Measurements from ENCODE around the gene TREML2.
A peak's percentile ranks its signal among the peaks of the same experiment; 100 is the strongest.
"Not testable (repeated sequence)": the region's sequence is repeated elsewhere in the genome, so short reads cannot be mapped to it uniquely, and the experiment has no call there.

The TREML2 gene

GRCh38 chr6:41200901-41201763 is at the start of gene TREML2:
TREML2 (minus strand) TSS chr6:41201149; CDS start chr6:41201008, 141 bp downstream.
- DNase-seq (ENCODE audit: extremely low read depth in 1 of 2, low read depth in 1 of 2) = peak in 1 of 2 donors; percentile 42

GRCh38 chr6:41247882-41248705 is 47.1 kb upstream of the TREML2 start:
- no peak for DNase-seq (ENCODE audit: extremely low read depth in 1 of 2, low read depth in 1 of 2)

DNA sequence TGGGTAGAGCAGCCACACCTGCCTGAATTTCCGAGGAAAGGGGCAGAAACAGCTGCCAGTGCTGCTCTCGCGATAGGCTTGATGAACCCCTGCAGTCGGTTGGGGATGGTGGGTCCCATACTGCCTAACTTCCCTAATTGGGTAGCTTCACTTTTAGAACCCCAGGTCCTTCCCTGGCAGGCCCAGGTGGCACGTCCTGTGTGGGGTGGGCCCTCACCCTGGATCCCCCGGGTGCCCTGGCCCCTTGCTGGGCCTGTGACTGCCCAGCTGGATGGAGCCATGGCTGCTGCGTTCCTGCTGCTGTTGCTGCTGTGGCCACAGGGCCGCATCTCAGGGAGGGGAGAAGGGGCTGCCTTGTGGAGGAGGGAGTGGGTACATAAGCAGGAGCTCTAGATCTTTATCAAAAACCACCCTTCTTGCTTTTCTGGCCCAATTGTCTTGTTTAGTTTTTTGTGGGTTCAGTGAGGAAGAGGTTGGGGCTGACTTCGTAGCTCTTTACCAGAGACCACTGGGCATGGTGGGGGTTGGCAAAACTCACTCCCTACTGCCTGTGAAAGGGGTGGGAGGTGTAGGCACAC is 46.4 kb upstream of the TREML2 start:
- no peak for DNase-seq (ENCODE audit: extremely low read depth in 1 of 2, low read depth in 1 of 2)

- not testable (repeated sequence) for DNase-seq (ENCODE audit: extremely low read depth in 1 of 2, low read depth in 1 of 2)
Observed at GRCh38 chr6:41246529-41246928, 45.6 kb upstream of the TREML2 start.

DNA sequence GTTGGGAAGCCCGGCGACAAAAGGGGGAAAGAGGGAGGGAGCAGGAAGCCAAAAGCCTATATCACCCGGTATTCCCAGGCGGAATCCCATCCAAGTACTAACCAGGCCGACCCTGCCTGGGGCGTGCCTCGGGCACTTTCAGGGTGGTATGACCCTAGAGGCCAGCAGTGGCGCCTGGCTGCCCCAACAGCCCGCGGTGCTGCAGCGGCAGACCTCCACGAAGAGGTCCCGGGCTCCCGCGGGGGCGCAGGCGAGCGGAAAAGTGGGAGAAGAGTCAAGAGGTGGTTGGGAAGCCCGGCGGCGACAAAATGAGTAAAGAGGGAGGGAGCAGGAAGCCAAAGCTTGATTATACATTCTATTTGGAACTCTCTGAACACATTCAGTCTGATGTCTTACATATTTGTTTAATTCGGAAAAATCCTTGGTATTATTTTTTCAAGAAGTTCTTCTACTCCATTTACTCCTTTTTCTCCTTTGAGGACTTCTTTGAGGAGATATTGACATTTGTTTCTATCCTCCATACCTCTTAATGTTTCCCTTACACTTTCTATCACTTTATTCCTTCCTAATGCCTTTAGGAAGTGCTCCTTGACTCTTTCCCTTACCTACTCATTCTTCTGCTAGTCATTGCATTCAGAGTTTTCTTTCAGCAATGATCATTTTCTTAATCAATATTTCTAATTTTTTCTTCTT is 38.7 kb upstream of the TREML2 start:
- DNase-seq (ENCODE audit: extremely low read depth in 1 of 2, low read depth in 1 of 2) = no peak

- no peak for DNase-seq (ENCODE audit: extremely low read depth in 1 of 2, low read depth in 1 of 2)
Observed at GRCh38 chr6:41237128-41237527, 36.2 kb upstream of the TREML2 start.

DNA sequence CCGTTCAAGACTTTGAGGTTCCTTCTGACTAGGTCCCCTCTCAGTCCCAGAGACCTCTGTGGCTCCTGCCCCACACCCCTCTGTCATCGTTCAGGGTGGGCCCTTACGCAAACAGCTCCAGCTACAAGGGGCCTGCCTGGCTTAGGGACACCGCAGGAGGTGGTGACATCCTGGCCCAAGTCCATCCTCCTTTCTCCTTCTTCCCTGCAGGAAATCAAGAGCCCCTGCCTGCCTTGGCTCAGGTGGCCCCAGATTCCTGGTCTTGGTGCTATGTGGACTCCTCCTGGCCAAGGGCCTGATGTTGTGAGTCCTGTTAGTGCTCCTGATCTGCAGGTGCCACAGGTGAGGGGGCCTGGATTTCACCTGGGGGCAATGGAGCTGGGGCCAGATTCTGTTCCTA is 35.3 kb upstream of the TREML2 start:
- no peak for DNase-seq (ENCODE audit: extremely low read depth in 1 of 2, low read depth in 1 of 2)

GRCh38 chr6:41232667-41233066 is 31.7 kb upstream of the TREML2 start:
- DNase-seq (ENCODE audit: extremely low read depth in 1 of 2, low read depth in 1 of 2) = no peak

DNA sequence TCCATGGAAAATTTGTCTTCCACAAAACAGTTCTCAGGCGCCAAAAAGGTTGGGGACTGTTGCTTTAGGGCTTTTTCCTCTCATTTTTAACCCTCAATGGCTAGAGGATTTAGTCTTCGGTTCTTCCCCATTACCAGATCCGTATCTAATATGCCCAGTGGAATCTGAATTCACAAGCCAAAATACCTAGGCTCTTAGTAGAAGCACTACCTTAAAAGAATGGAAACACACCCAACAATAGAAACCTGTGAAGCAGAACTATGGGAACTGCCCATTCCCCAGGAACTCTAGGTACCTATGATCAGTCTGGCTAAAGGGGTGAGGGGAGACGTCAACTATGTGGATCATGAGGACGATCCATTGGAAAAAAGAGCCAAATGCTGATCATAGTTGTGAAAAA is 30.3 kb upstream of the TREML2 start:
- DNase-seq (ENCODE audit: extremely low read depth in 1 of 2, low read depth in 1 of 2) = no peak

GRCh38 chr6:41229721-41230120 is 28.8 kb upstream of the TREML2 start:
- no peak for DNase-seq (ENCODE audit: extremely low read depth in 1 of 2, low read depth in 1 of 2)

DNA sequence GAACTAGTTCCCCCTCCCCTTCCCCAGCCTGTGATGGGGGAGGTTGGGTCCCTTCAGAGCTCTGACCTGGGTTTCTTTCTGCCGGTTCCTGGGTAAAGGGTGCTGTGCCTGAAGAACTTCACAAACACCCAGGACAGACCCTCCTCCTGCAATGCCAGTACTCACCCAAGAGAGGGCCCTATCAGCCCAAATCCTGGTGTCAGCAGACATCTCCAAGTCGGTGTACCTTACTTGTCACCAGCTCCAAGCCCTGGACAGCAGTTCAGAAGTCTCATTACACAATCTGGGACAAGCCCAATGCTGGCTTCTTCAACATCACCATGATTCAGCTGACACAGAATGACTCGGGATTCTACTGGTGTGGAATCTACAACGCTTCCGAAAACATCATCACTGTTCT is 27.7 kb upstream of the TREML2 start:
- no peak for DNase-seq (ENCODE audit: extremely low read depth in 1 of 2, low read depth in 1 of 2)

DNA sequence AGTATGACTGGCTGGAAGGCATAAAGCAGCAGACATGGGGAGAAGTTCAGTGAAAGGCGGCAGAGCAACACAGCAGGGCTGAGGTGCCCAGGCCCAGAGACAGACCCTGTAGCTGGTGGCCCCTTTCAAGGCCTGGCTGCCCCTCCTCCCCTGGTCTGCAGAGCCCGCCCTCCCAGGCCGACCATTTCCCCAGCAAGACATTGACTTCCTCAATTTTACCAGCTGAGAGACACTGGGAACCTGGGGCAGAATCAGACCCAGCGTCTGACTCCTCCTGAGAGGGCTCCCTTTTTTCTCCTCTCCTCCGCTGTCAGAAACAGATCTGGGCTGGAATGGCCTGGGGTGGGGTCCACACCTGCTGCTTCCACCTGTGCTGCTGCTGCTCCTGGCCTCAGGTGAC is 27.1 kb upstream of the TREML2 start, which contains the start of gene TREML4:
TREML4 (plus strand) TSS at position 254 of the 400 bp plus-strand sequence; CDS start at position 333, 79 bp downstream.
- DNase-seq (ENCODE audit: extremely low read depth in 1 of 2, low read depth in 1 of 2) = no peak

GRCh38 chr6:41226752-41227151 is 25.8 kb upstream of the TREML2 start:
- no peak for DNase-seq (ENCODE audit: extremely low read depth in 1 of 2, low read depth in 1 of 2)

DNA sequence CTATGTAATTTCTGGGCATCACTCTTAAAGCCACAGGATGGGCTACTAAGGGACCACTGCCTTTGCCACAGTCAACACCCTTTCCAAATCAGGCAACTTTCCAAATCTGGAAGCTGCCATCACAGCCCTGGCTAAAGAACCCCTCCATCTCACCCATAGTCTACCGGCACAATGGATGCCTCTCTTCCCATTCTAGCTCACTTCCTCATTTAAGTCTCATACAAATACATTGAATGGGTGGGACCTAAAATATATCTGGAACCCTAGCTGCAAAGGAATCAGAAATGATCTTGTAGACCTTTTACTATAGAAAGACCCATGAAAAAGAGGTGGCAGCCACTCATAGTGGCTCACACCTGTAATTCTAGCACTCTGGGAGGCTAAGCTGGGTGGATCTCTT is 23.9 kb upstream of the TREML2 start:
- DNase-seq (ENCODE audit: extremely low read depth in 1 of 2, low read depth in 1 of 2) = no peak

DNA sequence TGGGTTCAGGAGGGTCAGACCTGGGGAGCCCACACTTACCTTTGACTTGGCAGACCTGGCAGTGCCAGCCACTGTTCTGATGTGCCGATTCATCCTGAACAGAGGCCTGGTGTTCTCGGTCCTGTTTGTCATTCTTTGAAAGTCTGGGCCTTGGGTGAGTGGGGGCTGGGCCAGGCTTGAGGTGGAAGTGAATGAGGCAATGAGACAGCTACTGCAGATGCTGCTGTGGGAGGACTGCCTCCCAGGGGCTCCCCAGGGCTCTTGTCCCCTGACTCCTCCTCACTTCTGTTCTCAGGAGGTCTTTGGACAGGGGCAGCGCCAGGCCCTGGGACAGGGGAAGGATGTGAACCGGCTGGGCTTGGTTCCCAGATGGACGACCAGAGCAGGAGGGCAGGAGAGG is 21.6 kb upstream of the TREML2 start:
- DNase-seq (ENCODE audit: extremely low read depth in 1 of 2, low read depth in 1 of 2) = no peak

DNA sequence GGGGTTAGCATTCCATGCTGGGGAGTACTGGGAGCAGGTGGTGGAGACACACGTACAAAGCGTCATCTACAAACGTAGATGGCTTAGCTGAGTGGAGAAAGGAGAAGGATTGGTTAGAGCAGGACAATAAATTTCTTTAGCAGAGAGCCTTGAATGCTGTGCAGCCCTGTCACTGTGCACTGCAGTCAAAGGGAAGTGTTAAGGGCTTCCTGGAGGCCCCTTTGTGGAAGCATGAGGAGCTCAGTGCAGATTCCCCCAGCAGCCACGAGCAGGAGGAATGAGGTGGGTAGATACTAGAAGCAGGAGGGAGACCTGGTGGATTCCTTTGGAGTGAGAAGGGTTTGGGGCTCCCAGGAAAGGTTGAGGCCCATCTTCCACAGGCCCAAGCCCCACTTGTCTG is 21.1 kb upstream of the TREML2 start:
- DNase-seq (ENCODE audit: extremely low read depth in 1 of 2, low read depth in 1 of 2) = no peak

GRCh38 chr6:41216616-41217015 is 15.7 kb upstream of the TREML2 start:
- no peak for DNase-seq (ENCODE audit: extremely low read depth in 1 of 2, low read depth in 1 of 2)

DNA sequence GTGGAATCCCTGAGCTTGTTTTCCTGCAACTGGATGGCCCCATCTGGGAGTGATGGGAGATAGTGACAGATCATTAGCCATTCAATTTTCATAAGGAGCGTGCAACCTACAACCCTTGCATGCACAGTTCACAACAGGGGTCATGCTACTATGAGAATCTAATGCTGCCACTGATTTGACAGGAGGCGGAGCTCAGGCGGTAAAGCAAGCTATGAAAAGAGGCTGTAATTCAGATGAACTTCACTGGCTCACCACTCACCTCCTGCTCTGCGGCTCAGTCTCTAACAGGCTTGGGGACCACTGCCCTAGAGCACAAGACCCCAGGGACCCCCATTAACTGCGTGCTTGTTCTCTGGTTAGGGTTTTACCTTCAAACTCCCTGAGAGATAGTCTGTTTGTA is 14.8 kb upstream of the TREML2 start:
- no peak for DNase-seq (ENCODE audit: extremely low read depth in 1 of 2, low read depth in 1 of 2)

DNA sequence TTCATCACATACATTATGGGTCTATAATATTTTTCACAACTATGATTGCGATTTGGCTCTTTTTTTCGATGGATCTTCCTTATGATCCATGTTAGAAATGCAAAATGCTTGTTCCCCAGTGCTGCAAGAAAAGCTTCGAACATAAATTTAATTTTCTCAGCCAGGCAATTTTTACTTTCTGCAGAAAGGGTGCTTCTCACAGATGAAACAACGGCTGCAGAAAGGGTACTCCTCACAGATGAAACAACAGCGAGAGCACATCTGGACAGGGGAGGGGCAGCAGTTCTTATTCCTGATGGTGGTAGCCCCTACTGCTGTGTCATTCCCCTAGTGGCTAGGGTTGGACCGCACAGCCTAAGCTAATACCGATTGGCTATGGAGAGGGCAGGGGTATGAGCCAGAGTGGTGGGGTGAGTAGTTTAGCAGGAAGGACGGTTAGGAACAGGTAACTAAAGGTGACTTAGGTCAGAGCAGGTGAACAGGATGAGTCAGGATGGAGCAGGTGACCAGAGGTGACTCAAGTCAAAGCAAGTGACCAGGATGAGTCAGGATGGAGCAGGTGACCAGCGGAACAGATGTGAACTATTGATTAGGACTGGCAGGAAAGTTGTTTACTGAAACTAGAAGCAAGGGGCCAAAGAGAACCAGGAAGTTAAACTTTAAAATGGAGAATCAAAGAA is 13.8 kb upstream of the TREML2 start:
- DNase-seq (ENCODE audit: extremely low read depth in 1 of 2, low read depth in 1 of 2) = no peak

- DNase-seq (ENCODE audit: extremely low read depth in 1 of 2, low read depth in 1 of 2) = no peak
Observed at GRCh38 chr6:41209547-41210320, 8.8 kb upstream of the TREML2 start.

Data from stimulated activated CD8-positive, alpha-beta memory T cell treated with anti-CD3 and anti-CD28 coated beads, Interleukin-7, amount 100 ng/mL, for 48 hours (primary cell).